ENCODE results near the gene HOXA13.

HOXA13 gene

GRCh38 chr7:27208998-27209397 lies 9.1 kb upstream of the HOXA13 start:
- no peak for DNase-seq (ENCODE audit: extremely low read depth in 1 of 2, low read depth in 1 of 2)

- no peak for DNase-seq (ENCODE audit: extremely low read depth in 1 of 2, low read depth in 1 of 2)
Observed at GRCh38 chr7:27207348-27207985, 7.6 kb upstream of the HOXA13 start.

- DNase-seq (ENCODE audit: extremely low read depth in 1 of 2, low read depth in 1 of 2): no peak
Observed at GRCh38 chr7:27205325-27206280, 5.7 kb upstream of the HOXA13 start.

- DNase-seq (ENCODE audit: extremely low read depth in 1 of 2, low read depth in 1 of 2): no peak
Observed at GRCh38 chr7:27204851-27205322, 5.0 kb upstream of the HOXA13 start.

- DNase-seq (ENCODE audit: extremely low read depth in 1 of 2, low read depth in 1 of 2): no peak
Observed at GRCh38 chr7:27203964-27204594, 4.2 kb upstream of the HOXA13 start.

GRCh38 chr7:27203365-27203953 lies 3.6 kb upstream of the HOXA13 start:
- no peak for DNase-seq (ENCODE audit: extremely low read depth in 1 of 2, low read depth in 1 of 2)

GRCh38 chr7:27202862-27203134 lies 2.9 kb upstream of the HOXA13 start:
- DNase-seq (ENCODE audit: extremely low read depth in 1 of 2, low read depth in 1 of 2): no peak

- no peak for DNase-seq (ENCODE audit: extremely low read depth in 1 of 2, low read depth in 1 of 2)
Observed at GRCh38 chr7:27202018-27202861, 2.3 kb upstream of the HOXA13 start.

GRCh38 chr7:27201580-27202017 lies 1.7 kb upstream of the HOXA13 start:
- no peak for DNase-seq (ENCODE audit: extremely low read depth in 1 of 2, low read depth in 1 of 2)

- no peak for DNase-seq (ENCODE audit: extremely low read depth in 1 of 2, low read depth in 1 of 2)
Observed at GRCh38 chr7:27200761-27201579, 1.1 kb upstream of the HOXA13 start.

- no peak for DNase-seq (ENCODE audit: extremely low read depth in 1 of 2, low read depth in 1 of 2)
Observed at GRCh38 chr7:27198871-27199801, 755 bp downstream of the HOXA13 start.

GRCh38 chr7:27198138-27198841 lies 1.6 kb downstream of the HOXA13 start:
- no peak for DNase-seq (ENCODE audit: extremely low read depth in 1 of 2, low read depth in 1 of 2)

- DNase-seq (ENCODE audit: extremely low read depth in 1 of 2, low read depth in 1 of 2): no peak
Observed at GRCh38 chr7:27197137-27198042, 2.5 kb downstream of the HOXA13 start.

GRCh38 chr7:27196287-27196767 lies 3.6 kb downstream of the HOXA13 start:
- peak; percentile 71 to 77 for DNase-seq (ENCODE audit: extremely low read depth in 1 of 2, low read depth in 1 of 2)

- no peak for DNase-seq (ENCODE audit: extremely low read depth in 1 of 2, low read depth in 1 of 2)
Observed at GRCh38 chr7:27194686-27195379, 5.1 kb downstream of the HOXA13 start.

- no peak for DNase-seq (ENCODE audit: extremely low read depth in 1 of 2, low read depth in 1 of 2)
Observed at GRCh38 chr7:27194002-27194352, 5.9 kb downstream of the HOXA13 start.

Measured in activated CD8-positive, alpha-beta memory T cell treated with anti-CD3 and anti-CD28 coated beads for 1 hour (primary cell).